ENCODE data around the gene BBS10. TPM values are rescaled to one million over a fixed set of nuclear protein-coding genes. Genes with fewer than 3 reads are reported as not detected.
A peak's percentile ranks its signal among the peaks of the same experiment; 100 is the strongest.

BBS10 gene
- total and polyA plus RNA-seq, 9 donors = 12.1 to 17.8 (median 14.1) TPM

DNA sequence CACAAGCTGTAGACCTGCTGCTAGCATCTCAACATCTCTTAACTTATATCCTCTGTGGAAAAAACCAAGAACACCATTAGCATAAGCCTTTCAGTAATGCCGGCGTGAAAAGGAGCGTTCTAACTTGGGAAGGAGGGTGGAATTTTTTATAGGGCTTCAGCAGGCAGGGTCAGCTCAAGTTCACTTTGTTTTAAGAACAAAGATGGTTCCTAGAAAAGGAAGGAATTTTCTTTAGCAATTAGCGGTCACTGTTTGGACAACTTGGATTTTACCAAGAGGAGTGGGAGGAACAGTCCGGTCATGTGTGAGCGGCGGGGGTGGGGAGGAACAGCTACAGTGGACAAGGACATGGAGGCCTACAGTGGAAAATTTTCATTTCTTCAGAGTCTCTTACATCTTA is 35.9 kb downstream of the BBS10 start:
- no peaks in the 10 kb centered on the region for H3K36me3 ChIP-seq (ENCODE audit: control insufficient read depth, insufficient read depth, low read length)
- no peaks in the 10 kb centered on the region for H3K27me3 ChIP-seq (ENCODE audit: control insufficient read depth, insufficient read depth, low read length)
- 50% methylated on average over 1 of the region's 7 CpGs for WGBS (ENCODE audit: insufficient coverage)
- H3K4me1 ChIP-seq (ENCODE audit: control insufficient read depth, insufficient read depth, low read length) = no peaks in the 10 kb centered on the region
- no peak overlapping the region for H3K4me3 ChIP-seq (ENCODE audit: low read length)
- H3K9me3 ChIP-seq (replicated peaks; ENCODE audit: control insufficient read depth, low read depth, low read length) = no peaks in the 10 kb centered on the region
- DNase-seq = no peak
- no peak overlapping the region for H3K27ac ChIP-seq (ENCODE audit: low read length)

GRCh38 chr12:76311796-76312195 is 36.4 kb downstream of the BBS10 start:
- no peaks in the 10 kb centered on the region for H3K36me3 ChIP-seq (ENCODE audit: control insufficient read depth, insufficient read depth, low read length)
- no peak overlapping the region for H3K27ac ChIP-seq (ENCODE audit: low read length)
- DNase-seq = no peak
- H3K27me3 ChIP-seq (ENCODE audit: control insufficient read depth, insufficient read depth, low read length) = no peaks in the 10 kb centered on the region
- no peaks in the 10 kb centered on the region for H3K9me3 ChIP-seq (replicated peaks; ENCODE audit: control insufficient read depth, low read depth, low read length)
- no peak overlapping the region for H3K4me3 ChIP-seq (ENCODE audit: low read length)
- no CpG with 5 or more reads among the region's 3 CpGs for WGBS (ENCODE audit: insufficient coverage)
- no peaks in the 10 kb centered on the region for H3K4me1 ChIP-seq (ENCODE audit: control insufficient read depth, insufficient read depth, low read length)

DNA sequence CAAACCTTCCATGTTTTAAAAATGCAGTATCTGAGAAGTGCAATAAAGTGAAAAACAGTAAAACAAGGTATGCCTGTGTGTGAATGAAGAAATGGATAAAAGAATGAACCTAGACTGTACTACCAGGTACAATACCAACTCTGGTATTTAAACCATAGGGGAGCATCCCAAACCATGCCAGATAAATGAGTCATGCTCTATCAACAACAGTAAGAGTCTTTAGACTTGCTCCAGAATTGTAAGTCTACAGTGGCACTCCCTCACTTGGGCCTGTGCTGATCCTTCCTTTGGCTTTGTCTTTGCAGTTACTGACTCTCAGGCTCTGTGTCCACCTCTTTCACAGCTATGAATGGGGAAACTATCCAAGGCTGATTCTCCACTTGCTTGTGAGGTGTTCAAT is 38.1 kb downstream of the BBS10 start:
- Histone ChIP-seq H3K9me3 (replicated peaks; ENCODE audit: control insufficient read depth, low read depth, low read length) (no peaks in the 10 kb centered on the region), H3K4me3 (ENCODE audit: low read length) (no peak overlapping the region), H3K27me3 (ENCODE audit: control insufficient read depth, insufficient read depth, low read length) (no peaks in the 10 kb centered on the region), H3K4me1 (ENCODE audit: control insufficient read depth, insufficient read depth, low read length) (no peaks in the 10 kb centered on the region), H3K27ac (ENCODE audit: low read length) (no peak overlapping the region), H3K36me3 (ENCODE audit: control insufficient read depth, insufficient read depth, low read length) (no peaks in the 10 kb centered on the region)
- DNase-seq = no peak

DNA sequence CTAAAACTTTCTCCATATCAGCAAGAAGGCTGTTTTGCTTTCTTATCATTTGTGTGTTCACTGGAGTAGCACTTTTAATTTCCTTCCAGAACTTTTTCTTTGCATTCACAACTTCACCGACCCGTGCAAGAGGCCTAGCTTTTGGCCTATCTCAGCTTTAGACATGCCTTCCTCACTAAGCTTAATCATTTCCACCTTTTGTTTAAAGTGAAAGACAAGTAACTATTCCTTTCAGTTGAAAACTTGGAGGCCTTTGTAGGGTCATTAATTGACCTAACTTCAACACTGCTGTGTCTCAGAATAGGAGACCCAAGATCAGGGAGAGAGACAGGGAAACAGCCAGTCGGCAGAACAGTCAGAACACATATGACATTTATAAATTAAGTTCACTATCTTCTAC is 39.3 kb downstream of the BBS10 start:
- no peak for DNase-seq
- no peak overlapping the region for H3K27ac ChIP-seq (ENCODE audit: low read length)
- no peaks in the 10 kb centered on the region for H3K4me1 ChIP-seq (ENCODE audit: control insufficient read depth, insufficient read depth, low read length)
- H3K9me3 ChIP-seq (replicated peaks; ENCODE audit: control insufficient read depth, low read depth, low read length) = no peaks in the 10 kb centered on the region
- no peaks in the 10 kb centered on the region for H3K27me3 ChIP-seq (ENCODE audit: control insufficient read depth, insufficient read depth, low read length)
- 67% methylated on average over 2 of the region's 3 CpGs for WGBS (ENCODE audit: insufficient coverage)
- no peak overlapping the region for H3K4me3 ChIP-seq (ENCODE audit: low read length)
- H3K36me3 ChIP-seq (ENCODE audit: control insufficient read depth, insufficient read depth, low read length) = no peaks in the 10 kb centered on the region

DNA sequence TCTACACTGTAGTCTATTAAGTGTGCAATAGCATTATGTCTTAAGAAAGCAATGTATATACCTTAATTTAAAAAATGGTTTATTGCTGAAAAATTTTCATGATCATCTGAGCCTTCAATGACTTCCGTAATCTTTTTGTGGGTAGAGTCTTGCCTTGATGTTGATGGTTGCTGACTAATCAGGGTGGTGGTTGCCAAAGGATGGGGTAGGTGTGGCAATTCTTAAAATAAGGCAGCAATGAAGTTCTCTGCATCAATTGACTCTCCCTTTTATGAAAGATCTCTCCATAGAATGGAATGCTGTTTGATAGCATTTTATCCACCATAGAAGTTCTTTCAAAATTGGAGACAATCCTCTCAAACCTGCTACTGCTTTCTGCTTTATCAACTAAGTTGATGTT is 41.1 kb downstream of the BBS10 start:
- Histone ChIP-seq H3K4me3 (ENCODE audit: low read length) (no peak overlapping the region), H3K27me3 (ENCODE audit: control insufficient read depth, insufficient read depth, low read length) (no peaks in the 10 kb centered on the region), H3K27ac (ENCODE audit: low read length) (no peak overlapping the region), H3K36me3 (ENCODE audit: control insufficient read depth, insufficient read depth, low read length) (no peaks in the 10 kb centered on the region), H3K4me1 (ENCODE audit: control insufficient read depth, insufficient read depth, low read length) (peaks cover 5% of the 10 kb centered on the region), H3K9me3 (replicated peaks; ENCODE audit: control insufficient read depth, low read depth, low read length) (no peaks in the 10 kb centered on the region)
- WGBS (ENCODE audit: insufficient coverage) = no CpG with 5 or more reads among the region's 1 CpG
- no peak for DNase-seq

DNA sequence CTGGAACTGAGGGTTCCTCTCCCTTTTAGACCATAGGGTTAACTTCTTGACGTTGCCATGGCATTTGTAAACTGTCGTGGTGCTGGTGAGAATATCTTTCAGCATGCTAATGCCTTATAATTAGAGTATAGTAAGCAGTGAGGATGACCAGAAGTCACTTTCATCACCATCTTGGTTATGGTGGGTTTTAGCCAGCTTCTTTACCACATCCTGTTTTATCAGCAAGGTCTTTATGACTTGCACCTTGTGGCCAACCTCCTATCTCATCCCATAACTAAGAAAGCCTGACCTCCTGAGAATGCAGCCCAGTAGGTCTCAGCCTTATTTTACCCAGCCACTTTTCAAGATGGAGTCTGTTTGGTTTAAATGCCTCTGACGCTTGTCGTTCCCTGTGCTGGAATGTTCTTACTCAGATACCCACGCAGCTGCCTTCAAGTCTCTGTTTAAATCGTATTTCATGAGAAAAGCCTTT is 44.2 kb downstream of the BBS10 start:
- Histone ChIP-seq H3K4me1 (ENCODE audit: control insufficient read depth, insufficient read depth, low read length) (peaks cover 6% of the 10 kb centered on the region), H3K27me3 (ENCODE audit: control insufficient read depth, insufficient read depth, low read length) (no peaks in the 10 kb centered on the region), H3K9me3 (replicated peaks; ENCODE audit: control insufficient read depth, low read depth, low read length) (no peaks in the 10 kb centered on the region), H3K36me3 (ENCODE audit: control insufficient read depth, insufficient read depth, low read length) (no peaks in the 10 kb centered on the region), H3K27ac (ENCODE audit: low read length) (no peak overlapping the region), H3K4me3 (ENCODE audit: low read length) (no peak overlapping the region)
- 94% methylated on average over 4 of the region's 6 CpGs for WGBS (ENCODE audit: insufficient coverage)
- no peak for DNase-seq

- Histone ChIP-seq H3K4me3 (ENCODE audit: low read length) (no peak overlapping the region), H3K27me3 (ENCODE audit: control insufficient read depth, insufficient read depth, low read length) (no peaks in the 10 kb centered on the region), H3K27ac (ENCODE audit: low read length) (no peak overlapping the region), H3K36me3 (ENCODE audit: control insufficient read depth, insufficient read depth, low read length) (no peaks in the 10 kb centered on the region), H3K9me3 (replicated peaks; ENCODE audit: control insufficient read depth, low read depth, low read length) (no peaks in the 10 kb centered on the region), H3K4me1 (ENCODE audit: control insufficient read depth, insufficient read depth, low read length) (peaks cover 8% of the 10 kb centered on the region)
- WGBS (ENCODE audit: insufficient coverage) = 83% methylated on average over 2 of the region's 2 CpGs
- DNase-seq = peak; percentile 6
Observed at GRCh38 chr12:76303365-76303764, 44.9 kb downstream of the BBS10 start.

DNA sequence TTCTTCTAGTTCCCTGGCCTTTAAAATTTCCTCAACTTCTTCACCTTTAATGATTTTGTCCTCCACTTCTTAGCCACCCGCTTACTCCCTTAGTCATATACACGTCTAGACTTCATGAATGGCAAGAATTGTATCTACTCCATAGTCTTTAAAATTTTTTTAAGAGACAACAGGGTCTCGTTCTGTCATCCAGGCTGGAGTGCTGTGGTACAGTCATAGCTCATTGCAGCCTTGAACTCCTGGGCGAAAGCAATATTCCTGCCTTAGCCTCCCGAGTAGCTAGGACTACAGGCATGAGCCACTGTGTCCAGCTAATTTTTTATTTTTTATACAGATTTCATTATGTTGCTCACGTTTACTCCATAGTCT is 47.9 kb downstream of the BBS10 start:
- no peak for DNase-seq
- Histone ChIP-seq H3K4me3 (ENCODE audit: low read length) (no peak overlapping the region), H3K9me3 (replicated peaks; ENCODE audit: control insufficient read depth, low read depth, low read length) (no peaks in the 10 kb centered on the region), H3K27ac (ENCODE audit: low read length) (no peak overlapping the region), H3K4me1 (ENCODE audit: control insufficient read depth, insufficient read depth, low read length) (peaks cover 8% of the 10 kb centered on the region), H3K27me3 (ENCODE audit: control insufficient read depth, insufficient read depth, low read length) (no peaks in the 10 kb centered on the region), H3K36me3 (ENCODE audit: control insufficient read depth, insufficient read depth, low read length) (no peaks in the 10 kb centered on the region)
- 83% methylated on average over 6 of the region's 6 CpGs for WGBS (ENCODE audit: insufficient coverage)

DNA sequence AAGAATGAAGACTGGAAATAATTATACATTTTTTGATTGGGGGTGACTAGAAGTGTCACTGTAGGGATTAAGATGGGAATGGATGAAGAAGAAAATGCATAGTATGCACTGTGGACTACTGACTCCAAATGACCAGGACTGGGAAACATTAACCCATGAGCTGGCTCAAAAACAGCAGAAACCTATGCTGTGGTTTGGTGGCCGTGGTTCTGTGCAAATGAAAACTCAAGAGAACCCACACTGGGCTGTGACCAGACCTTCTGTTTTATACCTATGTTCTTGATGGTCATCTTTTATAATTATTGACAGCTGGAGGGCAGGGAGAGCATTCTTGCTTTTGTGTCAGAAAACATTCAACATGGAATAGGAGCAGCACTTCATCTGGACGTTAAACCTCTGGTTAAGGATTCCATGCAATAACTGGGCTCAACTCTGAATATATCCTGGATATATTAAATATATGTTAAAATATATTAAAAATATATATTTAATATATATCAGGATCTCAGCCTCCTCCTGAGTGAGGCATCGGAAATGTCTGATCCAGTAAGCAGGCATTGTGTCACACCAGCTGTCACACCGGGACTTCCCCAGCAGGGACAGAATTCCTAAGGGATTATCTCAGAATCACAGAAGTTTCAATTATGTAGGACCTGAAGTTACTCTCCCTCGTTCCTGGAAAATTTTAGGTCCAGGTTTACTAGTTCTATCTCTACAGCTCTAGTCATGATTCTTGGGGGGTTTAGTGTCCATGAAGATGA is 48.5 kb downstream of the BBS10 start:
- Histone ChIP-seq H3K27me3 (ENCODE audit: control insufficient read depth, insufficient read depth, low read length) (no peaks in the 10 kb centered on the region), H3K27ac (ENCODE audit: low read length) (no peak overlapping the region), H3K36me3 (ENCODE audit: control insufficient read depth, insufficient read depth, low read length) (no peaks in the 10 kb centered on the region), H3K9me3 (replicated peaks; ENCODE audit: control insufficient read depth, low read depth, low read length) (no peaks in the 10 kb centered on the region), H3K4me3 (ENCODE audit: low read length) (no peak overlapping the region), H3K4me1 (ENCODE audit: control insufficient read depth, insufficient read depth, low read length) (peaks cover 8% of the 10 kb centered on the region)
- DNase-seq = peak; percentile 14
- no CpG with 5 or more reads among the region's 5 CpGs for WGBS (ENCODE audit: insufficient coverage)

Measured in muscle of leg (tissue), 11 donors.